OCI-LY1 (cell line): Measurements from ENCODE around the gene IL4R.

Experiments
- EZH2 ChIP-seq: fragments of 200-600 bp; sonication (generic), shearing (Covaris generic); IDR thresholded peaks from 2 replicates; pipeline ENCODE4 v1.8.0; 2017; ENCODE audit warnings: borderline replicate concordance, mixed run types, mild to moderate bottlenecking, antibody characterized with exemption, low read length, moderate library complexity, mixed read lengths
- TF ChIP-seq, protein P1 (sequence below): fragments of 200-600 bp; sonication (generic), shearing (Covaris generic); IDR thresholded peaks from 2 replicates; pipeline ENCODE4 v1.5.1; 2017; ENCODE audit warnings: mild to moderate bottlenecking, antibody characterized with exemption, low read length, moderate library complexity, mixed read lengths

DNA sequence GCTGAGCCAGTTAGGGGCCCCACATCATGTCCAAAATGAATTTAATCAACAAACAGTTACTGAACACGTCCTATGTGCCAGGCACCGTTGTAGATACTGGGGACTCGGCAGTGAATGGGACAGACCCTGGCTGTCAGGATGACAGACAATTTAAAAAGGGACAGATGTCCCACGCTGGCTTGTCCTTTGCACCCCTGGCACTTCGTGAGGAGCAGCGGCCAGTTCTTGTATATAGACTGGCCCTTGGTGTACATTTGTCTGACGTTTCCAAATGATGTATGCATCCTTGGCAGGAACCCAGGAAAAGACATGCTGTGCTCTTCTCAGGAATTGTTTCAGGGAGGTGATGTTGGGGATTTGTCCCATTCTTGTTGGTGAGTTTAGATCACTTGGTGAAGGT is 21.1 kb downstream of the IL4R start:
- no peak for TF ChIP-seq EZH2
- TF ChIP-seq, protein P1, sequence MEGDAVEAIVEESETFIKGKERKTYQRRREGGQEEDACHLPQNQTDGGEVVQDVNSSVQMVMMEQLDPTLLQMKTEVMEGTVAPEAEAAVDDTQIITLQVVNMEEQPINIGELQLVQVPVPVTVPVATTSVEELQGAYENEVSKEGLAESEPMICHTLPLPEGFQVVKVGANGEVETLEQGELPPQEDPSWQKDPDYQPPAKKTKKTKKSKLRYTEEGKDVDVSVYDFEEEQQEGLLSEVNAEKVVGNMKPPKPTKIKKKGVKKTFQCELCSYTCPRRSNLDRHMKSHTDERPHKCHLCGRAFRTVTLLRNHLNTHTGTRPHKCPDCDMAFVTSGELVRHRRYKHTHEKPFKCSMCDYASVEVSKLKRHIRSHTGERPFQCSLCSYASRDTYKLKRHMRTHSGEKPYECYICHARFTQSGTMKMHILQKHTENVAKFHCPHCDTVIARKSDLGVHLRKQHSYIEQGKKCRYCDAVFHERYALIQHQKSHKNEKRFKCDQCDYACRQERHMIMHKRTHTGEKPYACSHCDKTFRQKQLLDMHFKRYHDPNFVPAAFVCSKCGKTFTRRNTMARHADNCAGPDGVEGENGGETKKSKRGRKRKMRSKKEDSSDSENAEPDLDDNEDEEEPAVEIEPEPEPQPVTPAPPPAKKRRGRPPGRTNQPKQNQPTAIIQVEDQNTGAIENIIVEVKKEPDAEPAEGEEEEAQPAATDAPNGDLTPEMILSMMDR, result no peak
